ENCODE results near the gene FOXN4. TPM values are rescaled to one million over a fixed set of nuclear protein-coding genes. Genes with fewer than 3 reads are reported as not detected.

The FOXN4 gene
- total and polyA plus RNA-seq, 2 donors (not counting 1 experiment from before 2014, with no cell fraction given), result not detected

DNA sequence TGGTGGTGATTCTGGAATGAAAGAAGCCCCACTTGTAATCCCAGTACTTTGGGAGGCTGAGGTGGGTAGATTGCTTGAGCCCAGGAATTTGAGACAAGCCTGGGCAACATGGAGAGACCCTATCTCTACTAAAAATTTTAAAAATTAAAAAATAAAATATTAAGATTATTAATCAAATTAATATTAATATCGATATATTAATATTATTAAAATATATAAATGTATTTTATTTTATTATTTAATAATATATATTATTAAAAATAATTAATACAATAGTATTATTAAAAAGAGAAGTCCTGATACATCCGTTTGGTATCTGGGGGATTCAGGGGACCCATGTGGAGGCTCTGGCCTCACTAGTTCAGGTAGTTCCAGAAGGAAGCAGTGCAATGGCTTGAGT is 68.7 kb downstream of the FOXN4 start:
- DNase-seq (ENCODE audit: low read depth in 2 of 2), result no peak
- H3K9ac ChIP-seq (ENCODE audit: insufficient read depth, low read length), result no peak overlapping the region
- H3K27me3 ChIP-seq (ENCODE audit: control insufficient read depth, insufficient read depth, low read length), result no peaks in the 10 kb centered on the region
- H2AFZ ChIP-seq (ENCODE audit: low read length), result no peak overlapping the region
- H3K36me3 ChIP-seq (ENCODE audit: control insufficient read depth, insufficient read depth, low read length), result no peaks in the 10 kb centered on the region
- TF ChIP-seq, protein P1, sequence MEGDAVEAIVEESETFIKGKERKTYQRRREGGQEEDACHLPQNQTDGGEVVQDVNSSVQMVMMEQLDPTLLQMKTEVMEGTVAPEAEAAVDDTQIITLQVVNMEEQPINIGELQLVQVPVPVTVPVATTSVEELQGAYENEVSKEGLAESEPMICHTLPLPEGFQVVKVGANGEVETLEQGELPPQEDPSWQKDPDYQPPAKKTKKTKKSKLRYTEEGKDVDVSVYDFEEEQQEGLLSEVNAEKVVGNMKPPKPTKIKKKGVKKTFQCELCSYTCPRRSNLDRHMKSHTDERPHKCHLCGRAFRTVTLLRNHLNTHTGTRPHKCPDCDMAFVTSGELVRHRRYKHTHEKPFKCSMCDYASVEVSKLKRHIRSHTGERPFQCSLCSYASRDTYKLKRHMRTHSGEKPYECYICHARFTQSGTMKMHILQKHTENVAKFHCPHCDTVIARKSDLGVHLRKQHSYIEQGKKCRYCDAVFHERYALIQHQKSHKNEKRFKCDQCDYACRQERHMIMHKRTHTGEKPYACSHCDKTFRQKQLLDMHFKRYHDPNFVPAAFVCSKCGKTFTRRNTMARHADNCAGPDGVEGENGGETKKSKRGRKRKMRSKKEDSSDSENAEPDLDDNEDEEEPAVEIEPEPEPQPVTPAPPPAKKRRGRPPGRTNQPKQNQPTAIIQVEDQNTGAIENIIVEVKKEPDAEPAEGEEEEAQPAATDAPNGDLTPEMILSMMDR (conservative IDR thresholded peaks at IDR 0.05 in 1 of 2, IDR thresholded peaks at IDR 0.05 in 1 of 2; ENCODE audit: low read depth in 1 of 2, low read length in 2 of 2), result no peak
- no peak for TF ChIP-seq EZH2 (IDR thresholded peaks at IDR 0.05; ENCODE audit: low read length, missing control alignments)
- no peaks in the 10 kb centered on the region for H3K79me2 ChIP-seq (ENCODE audit: control insufficient read depth, insufficient read depth, low read length)
- H3K4me1 ChIP-seq (ENCODE audit: control insufficient read depth, extremely low read depth, insufficient read depth, low read length), result no peaks in the 10 kb centered on the region
- no peak overlapping the region for H3K4me3 ChIP-seq (replicated peaks in 1 of 4; ENCODE audit: control extremely low read depth in 1 of 4, insufficient read depth in 1 of 4, low read depth in 3 of 4, low read length in 4 of 4)
- no peak overlapping the region for H3K27ac ChIP-seq (ENCODE audit: insufficient read depth, low read length)
- no peaks in the 10 kb centered on the region for H3K9me3 ChIP-seq (ENCODE audit: control insufficient read depth, insufficient read depth, low read depth, low read length)
- H3K4me2 ChIP-seq (ENCODE audit: extremely low read depth, insufficient read depth, low read length), result no peak overlapping the region
- H4K20me1 ChIP-seq (ENCODE audit: control insufficient read depth, extremely low read depth, insufficient read depth, low read length), result no peaks in the 10 kb centered on the region

DNA sequence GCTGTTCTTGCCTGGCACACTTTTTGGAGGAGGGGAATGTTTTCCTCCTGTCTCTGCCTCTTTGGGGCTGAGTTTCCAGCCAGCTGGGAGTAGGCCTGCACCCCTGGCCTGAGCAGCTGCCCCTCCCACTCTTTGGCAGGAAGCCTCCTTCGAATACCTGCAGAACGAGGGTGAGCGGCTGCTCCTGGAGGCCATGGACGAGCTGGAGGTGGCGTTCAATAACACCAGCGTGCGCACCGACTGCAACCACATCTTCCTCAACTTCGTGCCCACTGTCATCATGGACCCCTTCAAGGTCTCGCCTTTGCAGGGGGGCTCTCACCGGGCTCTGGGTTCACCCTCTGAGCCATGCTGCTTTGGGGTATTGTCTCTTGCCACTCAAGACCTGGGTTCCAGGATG is 69.4 kb downstream of the FOXN4 start:
- H3K4me1 ChIP-seq (ENCODE audit: control insufficient read depth, extremely low read depth, insufficient read depth, low read length), result no peaks in the 10 kb centered on the region
- no peak for DNase-seq (ENCODE audit: low read depth in 2 of 2)
- H3K36me3 ChIP-seq (ENCODE audit: control insufficient read depth, insufficient read depth, low read length), result no peaks in the 10 kb centered on the region
- no peak overlapping the region for H3K4me3 ChIP-seq (replicated peaks in 1 of 4; ENCODE audit: control extremely low read depth in 1 of 4, insufficient read depth in 1 of 4, low read depth in 3 of 4, low read length in 4 of 4)
- H3K27me3 ChIP-seq (ENCODE audit: control insufficient read depth, insufficient read depth, low read length), result no peaks in the 10 kb centered on the region
- no peak overlapping the region for H2AFZ ChIP-seq (ENCODE audit: low read length)
- H4K20me1 ChIP-seq (ENCODE audit: control insufficient read depth, extremely low read depth, insufficient read depth, low read length), result no peaks in the 10 kb centered on the region
- no peak overlapping the region for H3K4me2 ChIP-seq (ENCODE audit: extremely low read depth, insufficient read depth, low read length)
- H3K9me3 ChIP-seq (ENCODE audit: control insufficient read depth, insufficient read depth, low read depth, low read length), result no peaks in the 10 kb centered on the region
- no peaks in the 10 kb centered on the region for H3K79me2 ChIP-seq (ENCODE audit: control insufficient read depth, insufficient read depth, low read length)
- H3K9ac ChIP-seq (ENCODE audit: insufficient read depth, low read length), result no peak overlapping the region
- TF ChIP-seq, protein P1 (conservative IDR thresholded peaks at IDR 0.05 in 1 of 2, IDR thresholded peaks at IDR 0.05 in 1 of 2; ENCODE audit: low read depth in 1 of 2, low read length in 2 of 2), result no peak
- no peak for TF ChIP-seq EZH2 (IDR thresholded peaks at IDR 0.05; ENCODE audit: low read length, missing control alignments)
- no peak overlapping the region for H3K27ac ChIP-seq (ENCODE audit: insufficient read depth, low read length)

GRCh38 chr12:109239179-109239578 is 69.9 kb downstream of the FOXN4 start:
- H3K27me3 ChIP-seq (ENCODE audit: control insufficient read depth, insufficient read depth, low read length), result no peaks in the 10 kb centered on the region
- no peaks in the 10 kb centered on the region for H4K20me1 ChIP-seq (ENCODE audit: control insufficient read depth, extremely low read depth, insufficient read depth, low read length)
- no peak overlapping the region for H3K27ac ChIP-seq (ENCODE audit: insufficient read depth, low read length)
- TF ChIP-seq EZH2 (IDR thresholded peaks at IDR 0.05; ENCODE audit: low read length, missing control alignments), result no peak
- TF ChIP-seq, protein P1 (conservative IDR thresholded peaks at IDR 0.05 in 1 of 2, IDR thresholded peaks at IDR 0.05 in 1 of 2; ENCODE audit: low read depth in 1 of 2, low read length in 2 of 2), result no peak
- no peak overlapping the region for H3K4me2 ChIP-seq (ENCODE audit: extremely low read depth, insufficient read depth, low read length)
- H3K9me3 ChIP-seq (ENCODE audit: control insufficient read depth, insufficient read depth, low read depth, low read length), result no peaks in the 10 kb centered on the region
- no peaks in the 10 kb centered on the region for H3K79me2 ChIP-seq (ENCODE audit: control insufficient read depth, insufficient read depth, low read length)
- no peak overlapping the region for H3K4me3 ChIP-seq (replicated peaks in 1 of 4; ENCODE audit: control extremely low read depth in 1 of 4, insufficient read depth in 1 of 4, low read depth in 3 of 4, low read length in 4 of 4)
- H3K4me1 ChIP-seq (ENCODE audit: control insufficient read depth, extremely low read depth, insufficient read depth, low read length), result no peaks in the 10 kb centered on the region
- DNase-seq (ENCODE audit: low read depth in 2 of 2), result no peak
- no peak overlapping the region for H3K9ac ChIP-seq (ENCODE audit: insufficient read depth, low read length)
- H2AFZ ChIP-seq (ENCODE audit: low read length), result no peak overlapping the region
- H3K36me3 ChIP-seq (ENCODE audit: control insufficient read depth, insufficient read depth, low read length), result no peaks in the 10 kb centered on the region

All from fibroblast of lung (primary cell).